NCI-H748 treated with DMSO at 0.1 percent for 48 hours (cell line): ENCODE results near the gene OR10A7.
"Not testable (repeated sequence)": the region's sequence is repeated elsewhere in the genome, so short reads cannot be mapped to it uniquely, and the experiment has no call there.

Experiments
- DNase-seq: peaks from one replicate; lab custom pipeline; 2025; lab: John Stamatoyannopoulos, UW

OR10A7 gene, protein sequence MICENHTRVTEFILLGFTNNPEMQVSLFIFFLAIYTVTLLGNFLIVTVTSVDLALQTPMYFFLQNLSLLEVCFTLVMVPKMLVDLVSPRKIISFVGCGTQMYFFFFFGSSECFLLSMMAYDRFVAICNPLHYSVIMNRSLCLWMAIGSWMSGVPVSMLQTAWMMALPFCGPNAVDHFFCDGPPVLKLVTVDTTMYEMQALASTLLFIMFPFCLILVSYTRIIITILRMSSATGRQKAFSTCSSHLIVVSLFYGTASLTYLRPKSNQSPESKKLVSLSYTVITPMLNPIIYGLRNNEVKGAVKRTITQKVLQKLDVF

DNA sequence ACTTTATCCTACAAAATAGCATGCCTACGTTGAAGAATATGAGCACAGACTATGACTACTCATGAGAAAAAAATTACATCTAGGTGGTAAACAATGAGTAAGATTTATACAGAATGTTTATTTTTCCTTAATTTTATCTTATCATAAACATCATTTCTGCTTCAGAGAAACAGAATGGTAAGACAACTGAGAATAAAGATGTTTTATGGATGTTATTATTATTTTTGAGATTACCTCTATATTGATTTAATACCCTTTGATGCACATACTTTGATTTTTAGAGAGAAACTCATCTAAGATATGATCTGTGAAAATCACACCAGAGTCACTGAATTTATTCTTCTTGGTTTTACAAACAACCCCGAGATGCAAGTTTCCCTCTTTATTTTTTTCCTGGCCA lies at the start of gene OR10A7:
OR10A7 (plus strand) TSS at position 301 of the 400 bp plus-strand sequence; CDS start at position 301, 0 bp downstream.
- DNase-seq = no peak

GRCh38 chr12:55171445-55171844 lies 49.4 kb upstream of the OR10A7 start:
- DNase-seq = no peak

GRCh38 chr12:55171846-55172245 lies 49.0 kb upstream of the OR10A7 start:
- not testable (repeated sequence) for DNase-seq

- DNase-seq = no peak
These were observed 48.1 kb upstream of the OR10A7 start for GRCh38 chr12:55172686-55173085.

DNA sequence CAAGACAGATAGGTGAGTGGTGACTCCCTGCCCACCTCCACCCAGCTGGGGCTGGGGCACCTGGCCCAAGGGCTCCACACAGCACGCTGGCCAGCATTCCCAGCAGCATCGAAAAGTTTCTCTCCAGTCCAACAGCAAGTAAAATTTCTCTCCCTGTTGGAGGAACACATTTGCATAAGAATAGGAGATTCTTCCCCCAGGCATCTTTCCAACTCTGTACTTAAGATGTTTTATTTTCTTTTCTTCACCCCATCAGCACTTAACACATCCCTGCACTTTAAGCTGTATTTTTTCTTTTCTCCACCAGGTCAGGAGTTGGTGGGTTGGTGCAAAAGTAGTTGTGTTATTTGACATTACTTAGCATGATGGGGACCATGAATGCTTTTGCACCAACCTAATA lies 47.4 kb upstream of the OR10A7 start:
- no peak for DNase-seq

DNA sequence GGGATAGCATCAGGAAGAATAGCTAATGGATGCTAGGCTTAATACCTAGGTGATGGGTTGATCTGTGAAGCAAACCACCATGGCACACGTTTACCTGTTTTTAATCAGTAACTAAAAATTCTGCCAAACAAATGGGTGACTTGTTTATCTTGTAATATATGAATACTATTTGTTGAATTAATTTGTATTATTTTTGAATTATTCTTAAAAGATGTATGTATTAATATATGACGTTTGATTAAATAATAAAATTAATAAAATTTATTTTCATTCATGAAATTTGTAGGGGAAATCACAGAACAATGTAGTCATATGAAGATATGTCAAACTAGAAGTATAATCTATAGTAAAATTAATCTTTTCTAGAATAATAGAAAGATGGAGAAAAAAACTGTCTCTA lies 32.3 kb upstream of the OR10A7 start:
- DNase-seq = no peak

DNA sequence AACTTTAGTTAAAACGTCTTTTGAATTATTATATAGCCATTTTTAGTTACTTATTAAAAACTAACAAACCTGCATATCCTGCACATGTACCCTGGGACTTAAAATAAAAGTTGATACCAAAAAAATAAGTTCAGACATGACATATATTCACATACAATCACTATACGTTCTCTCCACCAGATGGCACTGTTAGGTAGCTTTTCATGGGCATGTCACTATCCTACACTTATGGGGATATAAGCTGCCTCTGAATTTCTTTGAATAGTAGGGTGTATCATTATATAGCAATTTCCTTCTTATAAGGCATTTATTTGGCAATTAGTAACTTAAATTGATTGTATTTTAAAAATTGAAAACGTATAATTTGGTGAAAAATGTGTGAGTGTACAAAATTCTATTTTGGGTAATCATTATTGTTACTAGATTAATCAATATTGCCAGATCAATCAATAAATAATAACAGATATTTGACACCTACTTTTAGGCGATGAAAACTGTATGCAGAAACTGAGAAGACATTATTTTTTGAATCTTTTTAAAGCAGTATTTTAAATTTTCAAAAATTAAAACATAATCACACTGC lies 31.8 kb upstream of the OR10A7 start:
- peak; percentile 85 for DNase-seq

DNA sequence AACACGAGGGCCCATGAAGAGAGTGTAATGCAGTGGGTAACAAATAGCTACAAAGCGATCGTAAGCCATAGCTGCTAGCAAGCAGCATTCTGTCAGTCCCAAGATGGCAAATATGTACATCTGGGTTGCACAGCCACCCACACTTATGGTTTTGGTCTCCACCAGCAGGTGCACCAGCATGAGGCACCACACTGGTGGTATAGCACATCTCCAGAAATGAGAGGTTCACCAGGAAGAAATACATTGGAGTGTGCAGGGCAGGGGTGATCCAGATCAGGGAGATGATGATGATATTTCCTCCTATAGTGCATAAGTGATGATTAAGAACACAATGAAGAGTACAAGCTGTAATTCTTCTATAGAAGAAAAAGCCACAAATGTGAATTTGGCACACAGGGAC lies 26.4 kb upstream of the OR10A7 start:
- no peak for DNase-seq

GRCh38 chr12:55226523-55226922 lies 5.7 kb downstream of the OR10A7 start:
- no peak for DNase-seq

DNA sequence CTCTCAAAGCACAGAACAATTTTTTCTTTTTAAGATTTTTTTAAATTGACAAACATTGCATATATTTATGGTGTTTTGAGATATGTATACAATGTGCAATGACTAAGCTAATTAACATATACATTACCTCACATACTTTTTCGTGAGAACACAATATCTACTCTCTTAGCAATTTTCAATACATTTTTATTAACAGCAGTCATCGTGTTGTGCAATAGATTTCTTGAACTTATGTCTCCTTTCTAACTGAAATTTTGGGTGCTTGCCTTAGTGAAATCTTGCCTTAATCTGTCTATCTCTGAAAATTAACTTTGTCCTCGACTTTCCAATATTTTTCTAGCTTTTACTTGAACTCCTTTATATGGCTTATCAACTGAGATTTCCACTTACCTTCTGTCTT lies 6.8 kb downstream of the OR10A7 start:
- no peak for DNase-seq

DNA sequence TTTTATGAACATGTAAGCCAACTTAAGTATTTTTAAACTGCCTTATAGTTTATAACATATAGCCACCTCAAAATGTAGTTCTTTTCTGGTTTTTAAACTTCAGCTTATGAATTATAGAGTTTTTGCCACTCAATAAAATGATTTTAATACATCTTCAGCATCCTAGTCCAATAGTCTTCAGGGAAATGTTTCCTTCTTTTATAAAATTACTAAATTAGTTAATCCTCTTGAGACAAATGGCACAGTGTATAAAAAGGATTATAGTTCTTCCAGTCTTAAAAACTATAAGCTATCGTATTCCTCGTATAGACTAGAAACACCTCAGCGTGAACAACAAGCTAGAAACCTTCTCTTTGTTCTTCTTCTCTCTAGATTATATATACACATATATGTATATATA lies 23.5 kb downstream of the OR10A7 start, which contains the start of gene OR6C74:
OR6C74 (plus strand) TSS at position 301 of the 400 bp plus-strand sequence. CDS start 2,679 bp downstream, outside the sequence.
- no peak for DNase-seq

- no peak for DNase-seq
These were observed 25.3 kb downstream of the OR10A7 start for GRCh38 chr12:55246159-55246558.

DNA sequence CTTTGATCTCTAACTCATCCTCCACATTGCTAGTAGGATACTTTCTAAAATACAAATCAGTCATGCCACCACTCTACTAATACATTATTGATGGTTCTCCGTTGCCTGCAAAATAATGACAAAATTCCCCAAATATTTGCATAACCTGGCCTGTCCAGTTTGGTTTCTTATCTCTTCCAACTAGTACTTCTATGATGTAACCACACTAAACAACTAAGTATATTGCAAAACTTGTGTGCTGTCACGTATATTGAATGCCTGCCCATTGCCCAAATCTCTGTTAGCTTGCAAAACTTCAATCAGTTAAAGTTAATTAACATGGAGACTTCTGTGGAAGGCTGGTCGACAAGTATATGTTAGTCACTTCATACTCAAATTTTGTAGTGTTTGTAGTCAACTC lies 30.1 kb downstream of the OR10A7 start:
- no peak for DNase-seq

DNA sequence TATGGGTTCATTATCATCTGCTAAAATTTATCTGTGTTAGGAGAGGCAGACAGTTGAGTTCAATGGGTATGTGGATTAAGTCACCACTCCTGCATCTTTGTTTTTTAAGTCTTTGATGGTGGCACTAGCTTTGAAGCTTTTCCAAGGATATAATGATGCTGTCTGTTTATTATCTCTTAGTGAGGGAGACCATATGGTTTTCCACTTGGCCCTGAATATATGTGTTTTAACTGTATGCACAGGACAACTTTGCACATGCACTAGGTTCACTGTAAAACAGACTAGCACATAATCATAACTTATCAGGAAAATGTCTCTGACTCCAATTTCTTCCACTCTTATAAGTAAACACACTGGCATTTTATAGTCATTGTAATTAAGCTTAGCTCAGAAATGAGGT lies 32.5 kb downstream of the OR10A7 start:
- DNase-seq = no peak

DNA sequence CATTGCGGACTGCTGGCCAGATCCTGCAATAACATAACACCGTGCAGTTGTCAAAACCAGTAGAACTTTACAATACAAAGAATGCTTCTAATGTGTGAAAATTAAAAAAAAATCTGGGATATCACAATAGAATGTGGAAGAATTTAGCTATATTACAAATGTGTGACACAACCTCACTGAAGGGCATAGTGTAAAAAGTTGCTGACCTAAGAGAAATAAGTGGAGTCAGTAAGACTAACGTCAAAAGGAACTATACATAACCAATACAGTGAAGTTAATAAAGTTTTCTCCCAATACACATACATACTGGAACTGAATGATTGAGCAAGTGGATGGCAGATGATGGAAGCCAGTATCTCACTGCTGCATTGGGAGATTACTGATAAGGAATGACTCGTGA lies 36.0 kb downstream of the OR10A7 start:
- no peak for DNase-seq

DNA sequence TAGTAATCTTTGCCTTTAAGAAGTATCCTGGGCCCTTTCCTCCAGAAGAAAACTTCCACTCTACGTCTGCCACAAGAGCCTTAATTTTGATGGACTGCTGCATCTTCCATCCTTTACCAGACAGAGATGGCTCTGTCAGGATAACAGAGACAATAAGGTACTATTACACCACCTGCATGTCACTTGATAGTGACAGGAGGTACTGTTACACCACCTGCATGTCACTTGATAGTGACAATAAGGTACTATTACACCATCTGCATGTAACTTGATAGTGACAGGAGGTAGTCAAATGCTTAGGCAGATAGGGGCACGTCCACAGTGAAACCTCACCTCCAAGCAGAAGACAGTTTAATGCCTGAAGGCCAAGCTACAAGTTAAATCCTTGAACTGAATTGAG lies 37.5 kb downstream of the OR10A7 start:
- DNase-seq = peak; percentile 51
